Keratinocyte (primary cell): ENCODE results near the gene DEPDC4.

Experiments
- CTCF ChIP-seq, 3 experiments: IDR thresholded peaks in 1 of 3; conservative IDR thresholded peaks in 1 of 3; optimal IDR thresholded peaks in 1 of 3; 2 replicates in 2 of 3; 3 replicates in 1 of 3; pipeline versions ENCODE3 to v1.5.1; 2011; ENCODE audit warnings: low read length in 3 of 3, mild to moderate bottlenecking in 3 of 3, moderate library complexity in 2 of 3, control low read depth in 1 of 3, inconsistent platforms in 1 of 3; ENCODE audit not compliant: insufficient read depth in 2 of 3; ENCODE audit errors: extremely low read depth in 1 of 3
- EZH2 ChIP-seq: IDR thresholded peaks from one replicate; pipeline ENCODE4 v1.6.1; 2012; ENCODE audit warnings: inconsistent platforms, mild to moderate bottlenecking, low read length, moderate library complexity

DNA sequence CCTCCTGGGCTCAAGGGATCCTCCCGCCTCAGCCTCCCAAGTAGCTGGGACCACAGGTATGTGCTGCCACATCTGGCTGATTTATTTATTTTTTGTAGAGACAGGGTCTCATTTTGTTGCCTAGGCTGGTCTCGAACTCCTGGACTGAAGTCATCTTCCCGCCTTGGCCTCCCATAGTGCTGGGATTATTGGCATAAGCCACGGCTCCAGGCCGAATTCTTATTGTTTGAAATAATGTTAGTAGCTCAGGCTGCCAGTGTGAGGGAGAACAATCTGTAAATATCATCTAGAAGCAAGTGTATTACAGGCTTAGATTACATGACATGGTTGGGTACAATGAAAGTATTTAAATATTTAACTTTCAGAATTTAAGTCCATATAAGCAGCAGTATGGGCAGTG, 58.0 kb downstream of the DEPDC4 start:
- TF ChIP-seq CTCF (optimal IDR thresholded peaks at IDR 0.05 in 1 of 3, IDR thresholded peaks at IDR 0.05 in 1 of 3, conservative IDR thresholded peaks at IDR 0.05 in 1 of 3; ENCODE audit: extremely low read depth in 1 of 3, insufficient read depth in 2 of 3, low read length in 3 of 3) (no peak), EZH2 (no peak)
